ENCODE results near the gene EPB41L2. TPM values are rescaled to one million over a fixed set of nuclear protein-coding genes. Genes with fewer than 3 reads are reported as not detected.

EPB41L2 gene
- total and polyA plus RNA-seq, 7 donors, result 41.2 to 147 (median 65.7) TPM

DNA sequence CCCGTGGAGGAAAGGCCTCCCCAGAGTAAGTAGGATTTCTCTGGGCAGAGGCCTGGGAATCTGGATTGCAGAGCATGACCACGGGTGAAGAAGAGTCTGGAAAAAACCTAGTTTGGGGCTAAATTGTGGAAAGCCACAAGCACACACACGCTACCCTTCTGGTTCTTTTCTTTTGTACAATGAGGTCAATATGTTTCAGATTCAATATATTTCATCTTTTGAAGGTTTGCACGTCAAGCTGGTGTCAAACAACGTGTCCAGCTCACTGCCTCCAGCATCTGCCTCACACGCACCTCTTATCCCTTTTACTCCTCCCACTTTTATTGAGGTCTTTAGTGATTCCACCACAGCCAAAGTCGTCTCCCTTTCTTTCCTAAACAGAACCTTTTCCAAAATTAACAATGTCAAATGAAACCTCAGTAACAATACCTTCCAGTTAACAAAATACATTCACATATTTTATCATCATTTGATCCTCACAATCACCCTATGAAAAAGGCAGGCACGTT is 773 bp upstream of the EPB41L2 start:
- peak overlapping the region; percentile 81 to 93 (median 90) for H3K27ac ChIP-seq
- intact Hi-C loops (cut with DNase I), result loop anchor here (2.0 to 5.0 kb wide), 2 partner anchors 53 to 175 kb away; no protein-coding TSS in a partner anchor
- H3K27me3 ChIP-seq, result no peaks in the 10 kb centered on the region
- WGBS, 2 donors, result 14 to 40% methylated on average over 8 of the region's 8 CpGs
- no peaks in the 10 kb centered on the region for H3K9me3 ChIP-seq
- peaks cover 0 to 11% (median 7%) of the 10 kb centered on the region in 4 donors for H3K4me1 ChIP-seq
- no peak for DNase-seq
- TF ChIP-seq, protein P1, sequence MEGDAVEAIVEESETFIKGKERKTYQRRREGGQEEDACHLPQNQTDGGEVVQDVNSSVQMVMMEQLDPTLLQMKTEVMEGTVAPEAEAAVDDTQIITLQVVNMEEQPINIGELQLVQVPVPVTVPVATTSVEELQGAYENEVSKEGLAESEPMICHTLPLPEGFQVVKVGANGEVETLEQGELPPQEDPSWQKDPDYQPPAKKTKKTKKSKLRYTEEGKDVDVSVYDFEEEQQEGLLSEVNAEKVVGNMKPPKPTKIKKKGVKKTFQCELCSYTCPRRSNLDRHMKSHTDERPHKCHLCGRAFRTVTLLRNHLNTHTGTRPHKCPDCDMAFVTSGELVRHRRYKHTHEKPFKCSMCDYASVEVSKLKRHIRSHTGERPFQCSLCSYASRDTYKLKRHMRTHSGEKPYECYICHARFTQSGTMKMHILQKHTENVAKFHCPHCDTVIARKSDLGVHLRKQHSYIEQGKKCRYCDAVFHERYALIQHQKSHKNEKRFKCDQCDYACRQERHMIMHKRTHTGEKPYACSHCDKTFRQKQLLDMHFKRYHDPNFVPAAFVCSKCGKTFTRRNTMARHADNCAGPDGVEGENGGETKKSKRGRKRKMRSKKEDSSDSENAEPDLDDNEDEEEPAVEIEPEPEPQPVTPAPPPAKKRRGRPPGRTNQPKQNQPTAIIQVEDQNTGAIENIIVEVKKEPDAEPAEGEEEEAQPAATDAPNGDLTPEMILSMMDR (IDR thresholded peaks at IDR 0.05), result no peak
- TF ChIP-seq POLR2A (IDR thresholded peaks at IDR 0.05) (no peak), EP300 (IDR thresholded peaks at IDR 0.05) (no peak), POLR2AphosphoS5 (IDR thresholded peaks at IDR 0.05) (no peak)
- H3K4me3 ChIP-seq, result peak overlapping the region; percentile 82 to 97 (median 93)
- no peaks in the 10 kb centered on the region for H3K36me3 ChIP-seq

DNA sequence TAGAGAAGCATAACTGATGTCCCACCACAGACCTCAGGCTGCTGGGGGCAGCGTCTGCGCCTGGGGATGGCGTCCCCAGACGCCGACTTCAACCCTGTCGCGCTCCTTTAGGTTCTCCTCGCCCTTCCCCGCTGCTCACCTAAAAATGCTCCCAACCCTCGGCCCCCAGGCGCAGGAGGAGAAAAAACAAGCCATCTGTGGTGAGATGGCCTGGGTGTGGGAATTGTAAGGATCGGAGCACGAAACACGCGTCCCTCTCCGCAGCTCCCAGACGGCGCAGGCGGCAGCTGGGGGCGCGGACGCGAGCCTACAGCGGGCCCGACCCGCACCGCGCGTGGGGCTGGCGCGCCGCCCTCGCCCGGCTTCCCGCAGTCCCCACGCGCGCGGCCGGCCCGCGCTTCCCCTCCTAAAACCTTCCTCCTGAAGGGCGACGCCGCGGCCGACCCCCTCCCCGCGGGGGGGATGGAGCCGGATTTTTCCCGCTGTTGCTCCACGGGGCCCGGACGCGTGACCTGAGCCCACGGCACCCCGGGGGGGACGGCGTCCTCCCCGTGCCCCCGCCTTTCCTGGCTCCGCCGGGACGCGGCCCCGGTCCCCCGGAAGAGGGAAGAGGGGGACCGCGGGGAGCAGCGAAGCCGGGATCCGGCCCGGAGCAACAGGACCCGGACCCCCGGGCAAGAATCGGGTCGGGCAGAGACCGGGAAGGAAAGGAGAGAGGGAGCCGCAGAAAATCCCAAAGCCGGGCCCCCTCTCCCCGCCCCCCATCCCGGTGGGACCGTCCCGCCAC is 611 bp downstream of the EPB41L2 start:
- H3K4me1 ChIP-seq, result peaks cover 0 to 11% (median 7%) of the 10 kb centered on the region in 4 donors
- H3K27me3 ChIP-seq, result no peaks in the 10 kb centered on the region
- WGBS, 2 donors, result 0% methylated on average over 84 of the region's 84 CpGs
- no peak for TF ChIP-seq POLR2A (IDR thresholded peaks at IDR 0.05)
- TF ChIP-seq EP300 (IDR thresholded peaks at IDR 0.05), result no peak
- TF ChIP-seq POLR2AphosphoS5 (IDR thresholded peaks at IDR 0.05), result no peak
- TF ChIP-seq, protein P1 (IDR thresholded peaks at IDR 0.05), result no peak
- H3K36me3 ChIP-seq, result no peaks in the 10 kb centered on the region
- H3K4me3 ChIP-seq, result peak overlapping the region; percentile 82 to 97 (median 93)
- intact Hi-C loops (cut with DNase I), result loop anchor here (1.0 to 5.0 kb wide), 3 partner anchors 55 to 174 kb away; no protein-coding TSS in a partner anchor
- peak; percentile 67 for DNase-seq
- no peaks in the 10 kb centered on the region for H3K9me3 ChIP-seq
- peak overlapping the region; percentile 81 to 93 (median 90) for H3K27ac ChIP-seq

GRCh38 chr6:131061751-131062119 is 1.3 kb downstream of the EPB41L2 start:
- peak overlapping the region; percentile 81 to 93 (median 90) for H3K27ac ChIP-seq
- no peaks in the 10 kb centered on the region for H3K36me3 ChIP-seq
- WGBS, 2 donors, result 3 to 8% methylated on average over 10 of the region's 10 CpGs
- peaks cover 0 to 11% (median 7%) of the 10 kb centered on the region in 4 donors for H3K4me1 ChIP-seq
- DNase-seq, result no peak
- TF ChIP-seq EP300 (IDR thresholded peaks at IDR 0.05) (no peak), POLR2A (IDR thresholded peaks at IDR 0.05) (no peak), POLR2AphosphoS5 (IDR thresholded peaks at IDR 0.05) (no peak)
- TF ChIP-seq, protein P1 (IDR thresholded peaks at IDR 0.05), result no peak
- no peaks in the 10 kb centered on the region for H3K27me3 ChIP-seq
- intact Hi-C loops (cut with DNase I), result loop anchor here (1.0 to 5.0 kb wide), 3 partner anchors 56 to 173 kb away; no protein-coding TSS in a partner anchor
- H3K4me3 ChIP-seq, result peak overlapping the region; percentile 82 to 97 (median 93)
- H3K9me3 ChIP-seq, result no peaks in the 10 kb centered on the region

- Histone ChIP-seq H3K27ac (peak overlapping the region; percentile 81 to 93 (median 90)), H3K4me3 (peak overlapping the region; percentile 82 to 97 (median 93)), H3K27me3 (no peaks in the 10 kb centered on the region), H3K4me1 (peaks cover 0 to 11% (median 7%) of the 10 kb centered on the region in 4 donors), H3K9me3 (peaks cover 0 to 2% (median 0%) of the 10 kb centered on the region in 4 donors), H3K36me3 (no peaks in the 10 kb centered on the region)
- 7 to 55% methylated on average over 9 of the region's 9 CpGs for WGBS, 2 donors
- intact Hi-C loops (cut with DNase I), result loop anchor here (5.0 kb wide), 1 partner anchor 56 kb away; no protein-coding TSS in a partner anchor
- no peak for DNase-seq
- TF ChIP-seq POLR2A (IDR thresholded peaks at IDR 0.05) (no peak), POLR2AphosphoS5 (IDR thresholded peaks at IDR 0.05) (no peak), EP300 (IDR thresholded peaks at IDR 0.05) (no peak)
- TF ChIP-seq, protein P1 (IDR thresholded peaks at IDR 0.05), result no peak
These were observed 1.8 kb downstream of the EPB41L2 start for GRCh38 chr6:131061041-131061750.
